Measurements from ENCODE around the gene NUDT16.
"Not testable (repeated sequence)": the region's sequence is repeated elsewhere in the genome, so short reads cannot be mapped to it uniquely, and the experiment has no call there.

The NUDT16 gene

GRCh38 chr3:131381445-131382291, at the start of gene NUDT16:
NUDT16 (plus strand) TSS chr3:131381774; CDS start chr3:131381805, 31 bp downstream.
- peak; percentile 97 to 99 (median 98) for DNase-seq

GRCh38 chr3:131338948-131339640, 42.5 kb upstream of the NUDT16 start:
- no peak for DNase-seq

DNA sequence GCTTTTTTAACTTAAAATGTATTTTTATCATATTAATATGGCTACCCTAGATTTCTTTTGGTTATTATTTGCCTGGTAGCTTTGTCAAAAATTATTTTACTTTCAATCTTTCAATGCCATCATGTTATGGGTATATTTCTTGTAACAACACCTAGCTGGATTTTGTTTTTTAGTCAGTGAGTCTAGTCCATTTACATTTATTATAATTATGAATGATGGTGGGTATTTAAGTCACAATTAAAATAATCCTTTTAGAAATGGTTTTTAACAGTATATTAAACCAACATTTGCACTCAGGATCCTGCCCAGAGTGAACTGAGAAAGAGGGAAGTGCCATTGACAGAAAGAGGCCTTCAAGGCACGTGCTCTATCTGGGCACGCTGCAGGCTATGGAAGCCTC, 39.8 kb upstream of the NUDT16 start:
- DNase-seq: no peak

DNA sequence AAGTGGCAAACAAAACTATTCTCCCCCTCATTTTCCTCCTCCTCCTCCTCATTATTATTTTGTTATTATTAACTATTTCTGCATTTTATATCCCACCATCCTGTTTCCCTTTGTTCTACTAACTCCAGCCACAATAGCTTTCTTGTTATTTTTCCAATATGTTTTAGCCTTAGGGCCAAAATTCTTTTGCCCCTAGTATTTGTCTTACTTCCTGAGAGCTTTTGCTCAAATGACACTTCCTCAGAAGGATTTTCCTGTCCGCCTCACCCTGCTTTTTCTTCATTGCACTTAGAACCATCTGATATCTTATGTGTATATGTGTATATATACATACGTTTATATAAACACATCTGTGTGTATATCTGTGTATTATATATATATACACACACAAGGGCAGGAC, 32.7 kb upstream of the NUDT16 start:
- no peak for DNase-seq

GRCh38 chr3:131349454-131349853, 32.1 kb upstream of the NUDT16 start:
- DNase-seq: peak in 2 of 3 experiments; percentile 8 to 30

DNA sequence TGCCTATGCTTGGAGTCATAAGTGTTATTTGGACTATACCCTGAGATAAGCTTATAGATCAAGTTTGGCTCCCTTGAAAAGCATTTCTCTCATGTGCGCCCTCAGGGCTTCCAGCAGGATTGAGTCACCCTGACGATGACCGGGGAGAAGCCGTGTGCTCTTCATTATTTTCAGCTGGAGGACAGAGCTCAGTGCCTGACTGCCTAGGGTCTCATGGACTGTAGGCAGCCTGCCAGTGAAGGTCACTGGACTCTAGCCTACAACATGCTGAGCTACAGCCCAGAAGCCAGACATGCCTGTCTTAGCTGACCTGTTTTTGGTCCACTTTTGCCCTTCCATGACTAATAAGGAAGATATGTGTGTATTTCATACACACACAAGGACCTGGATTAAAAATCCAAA, 31.6 kb upstream of the NUDT16 start:
- DNase-seq: peak in 1 of 3 experiments; percentile 19

GRCh38 chr3:131350506-131350905, 31.1 kb upstream of the NUDT16 start:
- no peak for DNase-seq

DNA sequence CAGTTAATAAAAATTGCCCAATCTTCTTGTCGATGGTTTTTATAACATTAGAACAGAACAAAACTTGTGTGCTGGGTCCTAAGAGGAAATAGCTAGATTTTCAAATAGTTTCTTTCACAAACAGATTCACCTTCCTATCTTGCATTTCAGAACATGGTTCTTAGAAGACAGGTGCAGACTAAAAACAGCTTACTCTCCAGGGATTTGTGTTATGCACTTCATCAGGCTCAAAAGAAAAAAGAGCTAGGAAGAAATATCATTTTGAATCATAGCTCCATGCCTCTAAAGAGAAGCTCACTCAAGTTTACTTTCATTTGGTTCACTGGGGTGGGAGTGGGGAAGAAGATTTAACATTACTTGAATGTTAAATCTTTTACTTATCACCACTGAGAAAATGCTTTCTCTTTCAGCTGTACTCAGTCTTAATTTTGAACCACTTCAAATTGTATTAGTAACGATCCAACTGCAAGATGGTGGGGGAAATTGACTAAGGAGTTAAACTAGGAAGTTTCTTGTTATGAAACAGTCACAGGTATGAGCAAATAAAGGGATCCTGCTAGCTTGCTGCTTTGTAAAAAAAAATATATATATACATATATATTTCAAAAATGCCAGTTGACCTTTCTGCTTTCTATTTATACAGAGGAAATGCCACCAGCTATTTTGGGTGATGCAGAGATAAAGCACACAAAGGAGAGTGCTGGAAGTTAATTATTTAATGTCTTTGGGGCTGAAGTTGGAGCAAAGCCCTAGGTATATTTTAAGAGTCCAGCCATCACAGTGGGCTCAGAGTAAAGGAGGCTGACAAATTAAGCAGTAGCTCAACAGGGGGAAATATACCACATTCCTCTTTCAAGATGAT, 28.3 kb upstream of the NUDT16 start:
- DNase-seq: peak in 1 of 3 experiments; percentile 5

GRCh38 chr3:131353986-131354385, 27.6 kb upstream of the NUDT16 start:
- peak in 1 of 3 experiments; percentile 20 for DNase-seq

DNA sequence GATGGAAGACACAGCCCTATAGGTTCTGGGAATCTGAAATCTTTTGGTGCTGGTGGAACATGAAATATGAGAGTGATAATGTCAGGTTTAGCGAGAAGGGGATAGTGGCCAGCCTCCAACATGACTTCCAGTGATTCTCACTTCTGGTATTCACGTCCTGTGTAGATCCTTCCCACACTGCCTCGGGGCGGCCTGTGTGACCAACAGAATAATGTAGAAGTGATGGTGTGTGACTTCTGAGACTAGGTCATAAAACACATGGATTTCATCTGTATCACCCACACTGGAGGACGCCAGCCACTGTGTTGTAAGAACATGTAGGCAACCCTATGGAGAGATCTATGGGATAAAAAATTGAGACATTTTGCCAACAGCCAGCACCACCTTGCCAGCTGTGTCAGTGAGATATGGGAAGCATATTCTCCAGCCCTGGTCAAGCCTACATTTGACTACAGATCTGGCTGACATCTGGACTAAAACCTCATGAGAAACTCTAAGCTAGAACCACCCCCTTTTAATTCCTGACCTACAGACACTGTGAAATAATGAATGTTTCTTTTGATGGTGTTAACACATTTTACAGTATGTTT, 25.5 kb upstream of the NUDT16 start:
- DNase-seq: no peak

- no peak for DNase-seq
These were observed 24.3 kb upstream of the NUDT16 start for GRCh38 chr3:131357275-131357674.

DNA sequence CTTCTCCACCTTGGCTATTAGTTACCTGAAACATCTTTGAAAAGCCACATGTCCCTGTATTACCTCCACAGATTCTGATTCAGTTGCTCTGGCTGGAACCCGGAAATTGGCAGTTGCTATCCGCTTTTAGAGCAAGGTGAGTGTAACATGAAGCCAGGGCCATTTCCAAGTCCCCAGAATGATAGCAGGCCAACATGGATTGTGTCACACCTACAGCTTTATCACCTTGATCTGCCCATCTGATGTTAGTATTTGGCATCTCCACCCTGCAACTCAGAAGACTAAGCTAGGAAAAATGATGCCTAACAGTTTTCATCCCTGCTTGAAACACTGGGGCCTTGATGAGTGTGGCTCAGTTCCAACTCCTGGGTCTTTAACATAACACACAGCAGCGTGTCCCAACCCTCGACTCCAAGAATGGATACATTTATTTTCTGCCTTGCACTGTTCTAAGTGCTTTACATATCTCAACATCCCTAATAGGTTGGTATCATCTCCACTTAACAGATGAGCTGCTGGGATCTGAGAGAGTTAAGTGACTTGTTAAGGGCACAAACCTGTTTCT, 21.3 kb upstream of the NUDT16 start:
- DNase-seq: no peak

- not testable (repeated sequence) for DNase-seq
These were observed 20.5 kb upstream of the NUDT16 start for GRCh38 chr3:131361066-131361463.

GRCh38 chr3:131361464-131362421, 19.8 kb upstream of the NUDT16 start:
- peak; percentile 49 to 89 (median 88) for DNase-seq

GRCh38 chr3:131363275-131363674, 18.3 kb upstream of the NUDT16 start:
- no peak for DNase-seq

DNA sequence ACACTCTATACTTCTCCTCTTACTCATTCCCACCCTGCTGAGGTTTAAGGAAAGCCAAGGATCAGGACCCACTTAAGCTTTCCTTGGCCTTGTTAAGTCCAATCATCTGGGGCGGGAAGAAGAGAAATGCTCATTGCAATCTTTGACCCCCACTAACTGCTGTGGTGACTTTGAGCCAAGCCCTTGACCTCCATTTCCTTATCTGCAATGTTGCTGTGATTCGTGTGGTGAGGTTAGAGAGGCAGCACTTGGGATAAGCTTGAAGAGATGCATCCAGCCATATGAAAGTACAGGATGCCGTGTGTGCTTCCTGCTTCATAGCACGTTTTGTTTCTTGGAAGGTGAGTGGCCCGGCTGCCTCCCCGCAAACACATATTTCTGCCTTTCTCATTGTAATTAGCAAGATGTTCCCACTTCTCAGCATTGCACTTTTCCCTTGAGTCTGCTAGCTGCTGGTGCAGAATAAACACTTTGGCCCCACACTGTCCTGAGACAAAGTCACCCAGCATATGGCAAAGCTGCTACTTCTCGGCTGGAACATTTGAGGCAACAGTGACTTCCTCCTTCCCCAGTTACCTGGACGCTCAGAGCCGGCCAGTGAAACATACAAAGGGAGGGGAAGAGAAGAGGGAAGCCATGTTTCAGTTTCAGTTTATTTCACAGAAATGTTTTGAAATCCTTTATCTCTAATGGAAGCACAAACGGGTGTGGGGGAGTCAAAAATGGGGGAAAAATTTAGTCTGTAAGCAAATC, 10.5 kb upstream of the NUDT16 start:
- no peak for DNase-seq

- no peak for DNase-seq
These were observed 9.9 kb upstream of the NUDT16 start for GRCh38 chr3:131371688-131372066.

GRCh38 chr3:131374741-131375140, 6.8 kb upstream of the NUDT16 start:
- no peak for DNase-seq

DNA sequence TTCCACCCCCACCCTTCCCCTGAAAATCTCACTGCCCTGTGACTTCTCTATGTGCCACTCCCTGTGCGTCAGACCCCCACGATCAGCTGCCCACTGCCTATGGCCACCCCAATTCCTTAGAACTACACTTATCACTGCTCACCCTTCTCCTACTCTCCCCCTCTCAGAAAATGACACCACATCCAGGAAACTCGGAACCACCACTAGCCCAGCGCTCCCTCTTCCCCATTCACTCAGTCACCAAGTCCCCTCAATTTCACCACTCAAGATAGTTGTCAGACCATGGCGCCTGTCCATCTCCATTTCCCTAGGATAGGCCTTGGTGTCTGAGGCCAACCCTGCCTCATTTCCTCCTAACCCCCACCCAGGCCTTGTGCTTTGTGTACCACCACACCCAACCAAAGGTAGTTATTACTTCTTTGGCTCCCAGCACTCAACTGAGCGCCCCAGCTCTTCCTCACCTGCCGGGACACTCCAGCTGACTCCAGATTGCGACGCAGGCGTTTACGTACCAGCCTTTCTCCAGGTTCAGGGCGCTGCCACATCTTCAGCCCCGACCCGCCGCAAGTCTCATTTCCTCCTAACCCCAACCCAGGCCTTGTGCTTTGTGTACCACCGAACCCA, 641 bp upstream of the NUDT16 start:
- not testable (repeated sequence) for DNase-seq
